WTC11 (cell line): ENCODE results near the gene ZBTB20. TPM values are rescaled to one million over a fixed set of nuclear protein-coding genes. Genes with fewer than 3 reads are reported as not detected.

Source experiments
- ATAC-seq: fragments of 200-7000 bp; cut with Tn5 transposase; 2 replicates; pipeline ENCODE4 v1.10.0; 2021; ENCODE audit warnings: mild to moderate bottlenecking, moderate library complexity
- CTCF ChIA-PET: fragments of 300-600 bp; sonication (Branson Sonifier 250); formaldehyde crosslinking; loops from one replicate; lab custom pipeline; 2021; ENCODE audit warnings: antibody characterized with exemption; lab: Charles Lee
- POLR2A ChIA-PET: fragments of 350-600 bp; sonication (Branson Sonifier 250); formaldehyde crosslinking; loops from one replicate; lab custom pipeline; 2021; ENCODE audit warnings: antibody characterized with exemption; lab: Charles Lee
- DNase-seq: peaks from one replicate; pipeline ENCODE4 v3.0.0; 2021; ENCODE audit warnings: low spot score
- H3K27ac Mint-ChIP-seq: 2 replicates; pipeline ENCODE4 v1.8.0; 2021; ENCODE audit warnings: mixed read lengths
- H3K27me3 Mint-ChIP-seq: 2 replicates; pipeline ENCODE4 v1.8.0; 2021; ENCODE audit warnings: low read depth, mild to moderate bottlenecking, moderate library complexity, mixed read lengths
- H3K36me3 Mint-ChIP-seq: 2 replicates; pipeline ENCODE4 v1.8.0; 2021; ENCODE audit warnings: mixed read lengths
- H3K4me1 Mint-ChIP-seq: 2 replicates; pipeline ENCODE4 v1.8.0; 2022; ENCODE audit warnings: mixed read lengths
- H3K4me3 Mint-ChIP-seq: 2 replicates; pipeline ENCODE4 v1.8.0; 2021; ENCODE audit warnings: mild to moderate bottlenecking, moderate library complexity, mixed read lengths
- H3K9me3 Mint-ChIP-seq: 2 replicates; pipeline ENCODE4 v1.8.0; 2021; ENCODE audit warnings: mixed read lengths
- CBFB ChIP-seq: sonication (generic); formaldehyde crosslinking; IDR thresholded peaks from 2 replicates; pipeline ENCODE4 v1.8.1; 2022; ENCODE audit warnings: mild to moderate bottlenecking, low read depth, missing genetic modification reagents
- ELF4 ChIP-seq: sonication (generic); formaldehyde crosslinking; IDR thresholded peaks from 2 replicates; pipeline ENCODE4 v1.8.1; 2022; ENCODE audit warnings: low read depth, mild to moderate bottlenecking, moderate library complexity, missing genetic modification reagents
- GRHL2 ChIP-seq: fragments of 250-450 bp; sonication (Bioruptor Pico); IDR thresholded peaks from 2 replicates; pipeline ENCODE4 v1.8.0; 2022; ENCODE audit warnings: mild to moderate bottlenecking, moderate library complexity; ENCODE audit not compliant: insufficient replicate concordance, severe bottlenecking
- HMGA2 ChIP-seq: fragments of 250-450 bp; sonication (Bioruptor Pico); IDR thresholded peaks from 2 replicates; pipeline ENCODE4 v1.4.0; 2021; ENCODE audit warnings: mild to moderate bottlenecking, moderate library complexity
- JAZF1 ChIP-seq: fragments of 250-450 bp; sonication (Bioruptor Pico); IDR thresholded peaks from 2 replicates; pipeline ENCODE4 v1.9.0; 2021; ENCODE audit warnings: moderate library complexity, mild to moderate bottlenecking, inconsistent platforms
- PRRX2 ChIP-seq: fragments of 250-450 bp; sonication (Bioruptor Pico); IDR thresholded peaks from 2 replicates; pipeline ENCODE4 v1.8.0; 2021; ENCODE audit warnings: mild to moderate bottlenecking
- ZNF138 ChIP-seq: sonication (generic); formaldehyde crosslinking; conservative IDR thresholded peaks from 2 replicates; pipeline ENCODE4 v1.8.1; 2022; ENCODE audit warnings: mild to moderate bottlenecking, moderate library complexity, missing genetic modification reagents
- ZNF263 ChIP-seq: sonication (generic); formaldehyde crosslinking; IDR thresholded peaks from 2 replicates; pipeline ENCODE4 v1.8.1; 2022; ENCODE audit warnings: low read depth, mild to moderate bottlenecking, moderate library complexity, missing genetic modification reagents
- total RNA-seq: library from RNA; stranded (reverse); gene quantifications from 3 replicates; pipeline ENCODE4 v1.2.3, GENCODE V29; 2021
- TF ChIP-seq, protein P1 (sequence below): fragments of 250-450 bp; sonication (Bioruptor Pico); IDR thresholded peaks from 2 replicates; pipeline ENCODE4 v1.9.0; 2021; ENCODE audit warnings: mild to moderate bottlenecking
- TF ChIP-seq, protein P2 (sequence below): sonication (generic); formaldehyde crosslinking; IDR thresholded peaks from 2 replicates; pipeline ENCODE4 v1.8.1; 2023; ENCODE audit warnings: mild to moderate bottlenecking, missing genetic modification reagents, moderate library complexity
- TF ChIP-seq, protein P3 (sequence below): sonication (generic); formaldehyde crosslinking; IDR thresholded peaks from 2 replicates; pipeline ENCODE4 v1.8.0; 2022; ENCODE audit warnings: missing genetic modification reagents
- TF ChIP-seq, protein P4 (sequence below): sonication (generic); formaldehyde crosslinking; IDR thresholded peaks from 2 replicates; pipeline ENCODE4 v1.8.1; 2023; ENCODE audit warnings: mild to moderate bottlenecking, missing genetic modification reagents
- TF ChIP-seq, protein P5 (sequence below): fragments of 250-450 bp; sonication (Bioruptor Pico); IDR thresholded peaks from 2 replicates; pipeline ENCODE4 v1.9.0; 2021; ENCODE audit warnings: moderate library complexity, mild to moderate bottlenecking, inconsistent platforms, borderline replicate concordance
- TF ChIP-seq, protein P6 (sequence below): sonication (generic); formaldehyde crosslinking; IDR thresholded peaks from 2 replicates; pipeline ENCODE4 v1.8.1; 2022; ENCODE audit warnings: mild to moderate bottlenecking, missing genetic modification reagents, moderate library complexity, borderline replicate concordance
- TF ChIP-seq, protein P7 (sequence below): fragments of 250-450 bp; sonication (Bioruptor Pico); IDR thresholded peaks from 2 replicates; pipeline ENCODE4 v1.9.0; 2021; ENCODE audit warnings: mild to moderate bottlenecking
- TF ChIP-seq, protein P8 (sequence below): fragments of 250-450 bp; sonication (Bioruptor Pico); IDR thresholded peaks from 2 replicates; pipeline ENCODE4 v1.9.0; 2021; ENCODE audit warnings: mild to moderate bottlenecking, borderline replicate concordance

Gene ZBTB20
- total RNA-seq, 1 experiment from 2014 or later, result 1.5 TPM

DNA sequence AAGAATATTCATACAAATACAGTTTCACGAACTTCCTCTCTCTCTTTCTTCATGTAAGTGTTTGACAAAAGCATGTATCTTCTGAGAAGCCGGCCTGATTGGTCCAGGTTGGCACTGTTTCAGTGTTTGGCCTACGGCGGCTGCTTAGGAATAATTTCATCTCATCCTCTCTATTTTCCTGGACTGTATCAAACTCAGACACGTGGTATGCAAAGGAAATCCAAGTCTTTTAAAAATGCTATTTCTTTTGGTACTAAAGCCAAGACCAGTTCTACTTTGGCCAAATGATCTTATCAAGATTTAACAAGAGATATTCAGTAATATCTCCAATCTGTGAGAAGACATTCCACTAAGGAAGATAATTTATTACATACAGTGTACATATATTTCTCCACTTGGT is 700.5 kb downstream of the ZBTB20 start:
- Mint-ChIP-seq H3K4me3 (no peak overlapping the region), H3K36me3 (no peaks in the 10 kb centered on the region), H3K9me3 (no peaks in the 10 kb centered on the region), H3K4me1 (peaks cover 23% of the 10 kb centered on the region), H3K27ac (no peak overlapping the region), H3K27me3 (no peaks in the 10 kb centered on the region)
- ATAC-seq (no peak), DNase-seq (no peak)
- ChIA-PET CTCF (no interaction called here), POLR2A (no interaction called here)
- TF ChIP-seq ZNF138 (CRISPR knock-in tag), result no peak

DNA sequence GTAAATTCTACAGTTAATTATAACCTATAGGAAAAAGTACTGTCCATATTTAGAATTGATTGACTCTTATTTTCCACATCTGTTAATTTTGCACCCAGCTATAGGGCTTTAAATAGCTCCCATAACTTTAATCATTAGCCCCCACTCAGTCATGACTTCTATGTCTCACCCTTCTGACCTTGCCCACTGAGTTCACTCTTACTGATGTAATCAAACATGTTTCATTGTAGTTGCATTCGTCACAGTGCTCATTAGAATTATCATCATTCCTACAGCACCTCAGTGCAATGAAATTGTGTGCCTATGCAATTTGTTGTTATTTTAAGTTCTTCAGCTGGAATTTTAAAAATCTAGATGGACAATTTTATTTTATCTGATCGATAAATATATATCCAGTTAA is 701.9 kb downstream of the ZBTB20 start:
- no peak overlapping the region for H3K27ac Mint-ChIP-seq
- no peaks in the 10 kb centered on the region for H3K36me3 Mint-ChIP-seq
- ChIA-PET CTCF (interaction anchor here (1.1 kb wide), 1 partner anchor 61 kb away, joined by 3 read pairs; no protein-coding TSS in a partner anchor), POLR2A (no interaction called here)
- no peaks in the 10 kb centered on the region for H3K27me3 Mint-ChIP-seq
- no peaks in the 10 kb centered on the region for H3K9me3 Mint-ChIP-seq
- DNase-seq (no peak), ATAC-seq (no peak)
- peaks cover 12% of the 10 kb centered on the region for H3K4me1 Mint-ChIP-seq
- no peak overlapping the region for H3K4me3 Mint-ChIP-seq
- TF ChIP-seq, protein P1, sequence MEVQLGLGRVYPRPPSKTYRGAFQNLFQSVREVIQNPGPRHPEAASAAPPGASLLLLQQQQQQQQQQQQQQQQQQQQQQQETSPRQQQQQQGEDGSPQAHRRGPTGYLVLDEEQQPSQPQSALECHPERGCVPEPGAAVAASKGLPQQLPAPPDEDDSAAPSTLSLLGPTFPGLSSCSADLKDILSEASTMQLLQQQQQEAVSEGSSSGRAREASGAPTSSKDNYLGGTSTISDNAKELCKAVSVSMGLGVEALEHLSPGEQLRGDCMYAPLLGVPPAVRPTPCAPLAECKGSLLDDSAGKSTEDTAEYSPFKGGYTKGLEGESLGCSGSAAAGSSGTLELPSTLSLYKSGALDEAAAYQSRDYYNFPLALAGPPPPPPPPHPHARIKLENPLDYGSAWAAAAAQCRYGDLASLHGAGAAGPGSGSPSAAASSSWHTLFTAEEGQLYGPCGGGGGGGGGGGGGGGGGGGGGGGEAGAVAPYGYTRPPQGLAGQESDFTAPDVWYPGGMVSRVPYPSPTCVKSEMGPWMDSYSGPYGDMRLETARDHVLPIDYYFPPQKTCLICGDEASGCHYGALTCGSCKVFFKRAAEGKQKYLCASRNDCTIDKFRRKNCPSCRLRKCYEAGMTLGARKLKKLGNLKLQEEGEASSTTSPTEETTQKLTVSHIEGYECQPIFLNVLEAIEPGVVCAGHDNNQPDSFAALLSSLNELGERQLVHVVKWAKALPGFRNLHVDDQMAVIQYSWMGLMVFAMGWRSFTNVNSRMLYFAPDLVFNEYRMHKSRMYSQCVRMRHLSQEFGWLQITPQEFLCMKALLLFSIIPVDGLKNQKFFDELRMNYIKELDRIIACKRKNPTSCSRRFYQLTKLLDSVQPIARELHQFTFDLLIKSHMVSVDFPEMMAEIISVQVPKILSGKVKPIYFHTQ (CRISPR knock-in tag), result no peak
- TF ChIP-seq CBFB (CRISPR knock-in tag) (no peak), ELF4 (CRISPR knock-in tag) (no peak), GRHL2 (CRISPR knock-in tag) (no peak), HMGA2 (no peak)
- TF ChIP-seq, protein P2, sequence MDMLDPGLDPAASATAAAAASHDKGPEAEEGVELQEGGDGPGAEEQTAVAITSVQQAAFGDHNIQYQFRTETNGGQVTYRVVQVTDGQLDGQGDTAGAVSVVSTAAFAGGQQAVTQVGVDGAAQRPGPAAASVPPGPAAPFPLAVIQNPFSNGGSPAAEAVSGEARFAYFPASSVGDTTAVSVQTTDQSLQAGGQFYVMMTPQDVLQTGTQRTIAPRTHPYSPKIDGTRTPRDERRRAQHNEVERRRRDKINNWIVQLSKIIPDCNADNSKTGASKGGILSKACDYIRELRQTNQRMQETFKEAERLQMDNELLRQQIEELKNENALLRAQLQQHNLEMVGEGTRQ, result no peak
- TF ChIP-seq, protein P3, sequence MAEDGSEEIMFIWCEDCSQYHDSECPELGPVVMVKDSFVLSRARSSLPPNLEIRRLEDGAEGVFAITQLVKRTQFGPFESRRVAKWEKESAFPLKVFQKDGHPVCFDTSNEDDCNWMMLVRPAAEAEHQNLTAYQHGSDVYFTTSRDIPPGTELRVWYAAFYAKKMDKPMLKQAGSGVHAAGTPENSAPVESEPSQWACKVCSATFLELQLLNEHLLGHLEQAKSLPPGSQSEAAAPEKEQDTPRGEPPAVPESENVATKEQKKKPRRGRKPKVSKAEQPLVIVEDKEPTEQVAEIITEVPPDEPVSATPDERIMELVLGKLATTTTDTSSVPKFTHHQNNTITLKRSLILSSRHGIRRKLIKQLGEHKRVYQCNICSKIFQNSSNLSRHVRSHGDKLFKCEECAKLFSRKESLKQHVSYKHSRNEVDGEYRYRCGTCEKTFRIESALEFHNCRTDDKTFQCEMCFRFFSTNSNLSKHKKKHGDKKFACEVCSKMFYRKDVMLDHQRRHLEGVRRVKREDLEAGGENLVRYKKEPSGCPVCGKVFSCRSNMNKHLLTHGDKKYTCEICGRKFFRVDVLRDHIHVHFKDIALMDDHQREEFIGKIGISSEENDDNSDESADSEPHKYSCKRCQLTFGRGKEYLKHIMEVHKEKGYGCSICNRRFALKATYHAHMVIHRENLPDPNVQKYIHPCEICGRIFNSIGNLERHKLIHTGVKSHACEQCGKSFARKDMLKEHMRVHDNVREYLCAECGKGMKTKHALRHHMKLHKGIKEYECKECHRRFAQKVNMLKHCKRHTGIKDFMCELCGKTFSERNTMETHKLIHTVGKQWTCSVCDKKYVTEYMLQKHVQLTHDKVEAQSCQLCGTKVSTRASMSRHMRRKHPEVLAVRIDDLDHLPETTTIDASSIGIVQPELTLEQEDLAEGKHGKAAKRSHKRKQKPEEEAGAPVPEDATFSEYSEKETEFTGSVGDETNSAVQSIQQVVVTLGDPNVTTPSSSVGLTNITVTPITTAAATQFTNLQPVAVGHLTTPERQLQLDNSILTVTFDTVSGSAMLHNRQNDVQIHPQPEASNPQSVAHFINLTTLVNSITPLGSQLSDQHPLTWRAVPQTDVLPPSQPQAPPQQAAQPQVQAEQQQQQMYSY (CRISPR knock-in tag), result no peak
- TF ChIP-seq, protein P4, sequence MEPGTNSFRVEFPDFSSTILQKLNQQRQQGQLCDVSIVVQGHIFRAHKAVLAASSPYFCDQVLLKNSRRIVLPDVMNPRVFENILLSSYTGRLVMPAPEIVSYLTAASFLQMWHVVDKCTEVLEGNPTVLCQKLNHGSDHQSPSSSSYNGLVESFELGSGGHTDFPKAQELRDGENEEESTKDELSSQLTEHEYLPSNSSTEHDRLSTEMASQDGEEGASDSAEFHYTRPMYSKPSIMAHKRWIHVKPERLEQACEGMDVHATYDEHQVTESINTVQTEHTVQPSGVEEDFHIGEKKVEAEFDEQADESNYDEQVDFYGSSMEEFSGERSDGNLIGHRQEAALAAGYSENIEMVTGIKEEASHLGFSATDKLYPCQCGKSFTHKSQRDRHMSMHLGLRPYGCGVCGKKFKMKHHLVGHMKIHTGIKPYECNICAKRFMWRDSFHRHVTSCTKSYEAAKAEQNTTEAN, result no peak
- TF ChIP-seq, protein P5, sequence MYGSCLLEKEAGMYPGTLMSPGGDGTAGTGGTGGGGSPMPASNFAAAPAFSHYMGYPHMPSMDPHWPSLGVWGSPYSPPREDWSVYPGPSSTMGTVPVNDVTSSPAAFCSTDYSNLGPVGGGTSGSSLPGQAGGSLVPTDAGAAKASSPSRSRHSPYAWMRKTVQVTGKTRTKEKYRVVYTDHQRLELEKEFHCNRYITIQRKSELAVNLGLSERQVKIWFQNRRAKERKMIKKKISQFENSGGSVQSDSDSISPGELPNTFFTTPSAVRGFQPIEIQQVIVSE (CRISPR knock-in tag), result no peak

DNA sequence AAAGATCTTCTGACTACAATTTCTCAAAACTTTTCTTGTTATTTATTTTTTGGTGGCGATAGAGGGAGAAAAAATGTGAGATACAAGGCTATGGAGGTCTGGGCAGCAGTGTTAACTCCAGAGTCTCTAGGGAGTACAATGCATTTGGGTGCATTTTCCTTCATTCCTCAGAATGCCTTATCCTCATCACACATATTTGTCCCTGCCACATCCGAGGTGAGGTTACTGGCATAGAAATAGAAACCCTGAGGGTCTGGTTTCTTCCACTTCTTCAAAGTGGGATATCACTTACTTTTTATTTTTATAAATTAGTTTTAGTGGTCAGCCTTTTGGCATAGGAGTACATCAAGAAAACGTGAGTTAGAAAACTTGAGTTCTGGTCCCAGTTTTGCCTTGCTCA is 702.9 kb downstream of the ZBTB20 start:
- Mint-ChIP-seq H3K36me3 (no peaks in the 10 kb centered on the region), H3K9me3 (no peaks in the 10 kb centered on the region), H3K4me1 (peaks cover 5% of the 10 kb centered on the region), H3K4me3 (no peak overlapping the region), H3K27me3 (no peaks in the 10 kb centered on the region), H3K27ac (no peak overlapping the region)
- ChIA-PET POLR2A (no interaction called here), CTCF (interaction anchor here (1.1 kb wide), 1 partner anchor 60 kb away, joined by 3 read pairs; no protein-coding TSS in a partner anchor)
- DNase-seq (no peak), ATAC-seq (no peak)
- TF ChIP-seq PRRX2 (no peak), ZNF263 (CRISPR knock-in tag) (no peak), JAZF1 (CRISPR knock-in tag) (no peak)
- TF ChIP-seq, protein P6, sequence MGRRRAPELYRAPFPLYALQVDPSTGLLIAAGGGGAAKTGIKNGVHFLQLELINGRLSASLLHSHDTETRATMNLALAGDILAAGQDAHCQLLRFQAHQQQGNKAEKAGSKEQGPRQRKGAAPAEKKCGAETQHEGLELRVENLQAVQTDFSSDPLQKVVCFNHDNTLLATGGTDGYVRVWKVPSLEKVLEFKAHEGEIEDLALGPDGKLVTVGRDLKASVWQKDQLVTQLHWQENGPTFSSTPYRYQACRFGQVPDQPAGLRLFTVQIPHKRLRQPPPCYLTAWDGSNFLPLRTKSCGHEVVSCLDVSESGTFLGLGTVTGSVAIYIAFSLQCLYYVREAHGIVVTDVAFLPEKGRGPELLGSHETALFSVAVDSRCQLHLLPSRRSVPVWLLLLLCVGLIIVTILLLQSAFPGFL (CRISPR knock-in tag), result no peak
- TF ChIP-seq, protein P7, sequence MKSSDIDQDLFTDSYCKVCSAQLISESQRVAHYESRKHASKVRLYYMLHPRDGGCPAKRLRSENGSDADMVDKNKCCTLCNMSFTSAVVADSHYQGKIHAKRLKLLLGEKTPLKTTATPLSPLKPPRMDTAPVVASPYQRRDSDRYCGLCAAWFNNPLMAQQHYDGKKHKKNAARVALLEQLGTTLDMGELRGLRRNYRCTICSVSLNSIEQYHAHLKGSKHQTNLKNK (CRISPR knock-in tag), result no peak
- TF ChIP-seq, protein P8, sequence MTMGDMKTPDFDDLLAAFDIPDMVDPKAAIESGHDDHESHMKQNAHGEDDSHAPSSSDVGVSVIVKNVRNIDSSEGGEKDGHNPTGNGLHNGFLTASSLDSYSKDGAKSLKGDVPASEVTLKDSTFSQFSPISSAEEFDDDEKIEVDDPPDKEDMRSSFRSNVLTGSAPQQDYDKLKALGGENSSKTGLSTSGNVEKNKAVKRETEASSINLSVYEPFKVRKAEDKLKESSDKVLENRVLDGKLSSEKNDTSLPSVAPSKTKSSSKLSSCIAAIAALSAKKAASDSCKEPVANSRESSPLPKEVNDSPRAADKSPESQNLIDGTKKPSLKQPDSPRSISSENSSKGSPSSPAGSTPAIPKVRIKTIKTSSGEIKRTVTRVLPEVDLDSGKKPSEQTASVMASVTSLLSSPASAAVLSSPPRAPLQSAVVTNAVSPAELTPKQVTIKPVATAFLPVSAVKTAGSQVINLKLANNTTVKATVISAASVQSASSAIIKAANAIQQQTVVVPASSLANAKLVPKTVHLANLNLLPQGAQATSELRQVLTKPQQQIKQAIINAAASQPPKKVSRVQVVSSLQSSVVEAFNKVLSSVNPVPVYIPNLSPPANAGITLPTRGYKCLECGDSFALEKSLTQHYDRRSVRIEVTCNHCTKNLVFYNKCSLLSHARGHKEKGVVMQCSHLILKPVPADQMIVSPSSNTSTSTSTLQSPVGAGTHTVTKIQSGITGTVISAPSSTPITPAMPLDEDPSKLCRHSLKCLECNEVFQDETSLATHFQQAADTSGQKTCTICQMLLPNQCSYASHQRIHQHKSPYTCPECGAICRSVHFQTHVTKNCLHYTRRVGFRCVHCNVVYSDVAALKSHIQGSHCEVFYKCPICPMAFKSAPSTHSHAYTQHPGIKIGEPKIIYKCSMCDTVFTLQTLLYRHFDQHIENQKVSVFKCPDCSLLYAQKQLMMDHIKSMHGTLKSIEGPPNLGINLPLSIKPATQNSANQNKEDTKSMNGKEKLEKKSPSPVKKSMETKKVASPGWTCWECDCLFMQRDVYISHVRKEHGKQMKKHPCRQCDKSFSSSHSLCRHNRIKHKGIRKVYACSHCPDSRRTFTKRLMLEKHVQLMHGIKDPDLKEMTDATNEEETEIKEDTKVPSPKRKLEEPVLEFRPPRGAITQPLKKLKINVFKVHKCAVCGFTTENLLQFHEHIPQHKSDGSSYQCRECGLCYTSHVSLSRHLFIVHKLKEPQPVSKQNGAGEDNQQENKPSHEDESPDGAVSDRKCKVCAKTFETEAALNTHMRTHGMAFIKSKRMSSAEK (CRISPR knock-in tag), result no peak
